ENCODE data around the gene TPPP2. TPM values are rescaled to one million over a fixed set of nuclear protein-coding genes. Genes with fewer than 3 reads are reported as not detected.

The TPPP2 gene
- total RNA-seq (2022; extraction: Qiagen RNA extraction; ENCODE audit: low read depth) = not detected in 5 replicates

GRCh38 chr14:21029917-21030316 is at the start of gene TPPP2:
Gene TPPP2, plus strand, starts transcription at chr14:21030217. Its CDS starts 365 bp downstream, at chr14:21030582.

GRCh38 chr14:20989787-20990600 is 40.0 kb upstream of the TPPP2 start, which contains the start of gene METTL17:
Gene METTL17, plus strand, starts transcription at chr14:20989980. Its CDS starts 23 bp downstream, at chr14:20990003.

GRCh38 chr14:20998674-20999366 is 31.2 kb upstream of the TPPP2 start, which contains the start of gene SLC39A2:
Gene SLC39A2, plus strand, starts transcription at chr14:20999293. Its CDS starts 154 bp downstream, at chr14:20999447.

GRCh38 chr14:21024585-21025370 is 5.2 kb upstream of the TPPP2 start, which contains the start of gene NDRG2:
Gene NDRG2, minus strand, starts transcription at chr14:21025061. Its CDS starts 1,746 bp downstream, at chr14:21023315.

GRCh38 chr14:21034707-21035106 is 4.7 kb downstream of the TPPP2 start, which contains the start of gene RNASE13:
Gene RNASE13, minus strand, starts transcription at chr14:21034807. Its CDS starts 519 bp downstream, at chr14:21034288.

GRCh38 chr14:21041676-21042433 is 11.8 kb downstream of the TPPP2 start, which contains the start of gene RNASE7:
Gene RNASE7, plus strand, starts transcription at chr14:21042362. Its CDS starts 631 bp downstream, at chr14:21042993.

GRCh38 chr14:21057803-21058675 is 28.0 kb downstream of the TPPP2 start, which contains the start of gene RNASE8:
Gene RNASE8, plus strand, starts transcription at chr14:21057822. Its CDS starts 71 bp downstream, at chr14:21057893.

GRCh38 chr14:21070083-21070609 is 40.1 kb downstream of the TPPP2 start, which contains the start of gene ARHGEF40:
Gene ARHGEF40, plus strand, starts transcription at chr14:21070304. Its CDS starts 93 bp downstream, at chr14:21070397.

Other genes with a start within 250 kb of the TPPP2 start
- not detected in 5 replicates for gene RNASE6, start 248.9 kb upstream of the TPPP2 start, total RNA-seq (2022; extraction: Qiagen RNA extraction; ENCODE audit: low read depth)
- gene RNASE1, start 227.4 kb upstream of the TPPP2 start, total RNA-seq (2022; extraction: Qiagen RNA extraction; ENCODE audit: low read depth) = 0.19 to 0.33 TPM (median 0.27 TPM) in 3 of 5 replicates, not detected in the others
- not detected in 5 replicates for gene RNASE3, start 138.8 kb upstream of the TPPP2 start, total RNA-seq (2022; extraction: Qiagen RNA extraction; ENCODE audit: low read depth)
- gene RNASE2, start 74.7 kb upstream of the TPPP2 start, total RNA-seq (2022; extraction: Qiagen RNA extraction; ENCODE audit: low read depth) = not detected in 5 replicates
- 71.9 to 81.0 TPM (median 73.6 TPM) in 5 replicates for gene METTL17, start 40.2 kb upstream of the TPPP2 start, total RNA-seq (2022; extraction: Qiagen RNA extraction; ENCODE audit: low read depth)
- not detected in 5 replicates for gene SLC39A2, start 30.9 kb upstream of the TPPP2 start, total RNA-seq (2022; extraction: Qiagen RNA extraction; ENCODE audit: low read depth)
- gene NDRG2, start 5.2 kb upstream of the TPPP2 start, total RNA-seq (2022; extraction: Qiagen RNA extraction; ENCODE audit: low read depth) = 1.8 to 3.8 TPM (median 3.4 TPM) in 5 replicates
- gene RNASE13, start 4.6 kb downstream of the TPPP2 start, total RNA-seq (2022; extraction: Qiagen RNA extraction; ENCODE audit: low read depth) = not detected in 5 replicates
- gene RNASE7, start 12.1 kb downstream of the TPPP2 start, total RNA-seq (2022; extraction: Qiagen RNA extraction; ENCODE audit: low read depth) = not detected in 5 replicates
- gene RNASE8, start 27.6 kb downstream of the TPPP2 start, total RNA-seq (2022; extraction: Qiagen RNA extraction; ENCODE audit: low read depth) = not detected in 5 replicates
- gene ARHGEF40, start 40.1 kb downstream of the TPPP2 start, total RNA-seq (2022; extraction: Qiagen RNA extraction; ENCODE audit: low read depth) = 6.5 to 13.7 TPM (median 10.8 TPM) in 5 replicates
- 14.7 to 32.8 TPM (median 31.7 TPM) in 5 replicates for gene ZNF219, start 68.4 kb downstream of the TPPP2 start, total RNA-seq (2022; extraction: Qiagen RNA extraction; ENCODE audit: low read depth)
- gene TMEM253, start 70.8 kb downstream of the TPPP2 start, total RNA-seq (2022; extraction: Qiagen RNA extraction; ENCODE audit: low read depth) = 0.29 to 1.3 TPM (median 0.84 TPM) in 5 replicates
- not detected in 5 replicates for gene OR5AU1, start 125.8 kb downstream of the TPPP2 start, total RNA-seq (2022; extraction: Qiagen RNA extraction; ENCODE audit: low read depth)
- 768 to 1,101 TPM (median 847 TPM) in 5 replicates for gene HNRNPC, start 239.2 kb downstream of the TPPP2 start, total RNA-seq (2022; extraction: Qiagen RNA extraction; ENCODE audit: low read depth)
- 0.16 to 0.74 TPM (median 0.37 TPM) in 4 of 5 replicates, not detected in the other for gene RPGRIP1, start 249.9 kb downstream of the TPPP2 start, total RNA-seq (2022; extraction: Qiagen RNA extraction; ENCODE audit: low read depth)